Measurements from ENCODE around the gene SLC12A8. TPM values are rescaled to one million over a fixed set of nuclear protein-coding genes. Genes with fewer than 3 reads are reported as not detected.
A peak's percentile ranks its signal among the peaks of the same experiment; 100 is the strongest.

The SLC12A8 gene
- total RNA-seq, 1 experiment from 2014 or later = 13.0 TPM

- BruUV-seq (replicated peaks) = no TSS peak
- Mint-ChIP-seq H3K27me3 (ENCODE audit: insufficient read depth, unreplicated experiment) (no peaks in the 10 kb centered on the region), H3K4me1 (ENCODE audit: insufficient read depth, unreplicated experiment) (no peaks in the 10 kb centered on the region), H3K36me3 (ENCODE audit: insufficient read depth, unreplicated experiment) (peaks cover 6% of the 10 kb centered on the region), H3K4me3 (ENCODE audit: unreplicated experiment) (no peak overlapping the region), H3K9me3 (ENCODE audit: unreplicated experiment) (no peaks in the 10 kb centered on the region), H3K27ac (ENCODE audit: low read depth, unreplicated experiment) (no peak overlapping the region)
- intact Hi-C loops (cut with micrococcal nuclease) = loop anchor here (5.0 to 10.0 kb wide), 2 partner anchors 226 to 432 kb away; no protein-coding TSS in a partner anchor
- ChIA-PET POLR2A (no interaction called here), CTCF (no interaction called here)
- TF ChIP-seq CTCF (IDR thresholded peaks at IDR 0.05; ENCODE audit: unreplicated experiment) = no peak
- no peak for DNase-seq (ENCODE audit: unreplicated experiment)
Observed at GRCh38 chr3:125152951-125153350, 59.6 kb downstream of the SLC12A8 start.

- BruUV-seq (replicated peaks) = no TSS peak
- TF ChIP-seq CTCF (IDR thresholded peaks at IDR 0.05; ENCODE audit: unreplicated experiment) = no peak
- peaks cover 6% of the 10 kb centered on the region for H3K36me3 Mint-ChIP-seq (ENCODE audit: insufficient read depth, unreplicated experiment)
- no peaks in the 10 kb centered on the region for H3K9me3 Mint-ChIP-seq (ENCODE audit: unreplicated experiment)
- H3K4me3 Mint-ChIP-seq (ENCODE audit: unreplicated experiment) = no peak overlapping the region
- CTCF ChIA-PET = interaction anchor here (0.5 kb wide), 1 partner anchor 25 kb away, joined by 3 read pairs; no protein-coding TSS in a partner anchor
- no peak for DNase-seq (ENCODE audit: unreplicated experiment)
- H3K4me1 Mint-ChIP-seq (ENCODE audit: insufficient read depth, unreplicated experiment) = no peaks in the 10 kb centered on the region
- intact Hi-C loops (cut with micrococcal nuclease) = loop anchor here (2.0 to 10.0 kb wide), 3 partner anchors 223 to 433 kb away; partner anchors contain the start of gene ZNF148
- H3K27ac Mint-ChIP-seq (ENCODE audit: low read depth, unreplicated experiment) = no peak overlapping the region
- POLR2A ChIA-PET = no interaction called here
- H3K27me3 Mint-ChIP-seq (ENCODE audit: insufficient read depth, unreplicated experiment) = no peaks in the 10 kb centered on the region
Observed at GRCh38 chr3:125151916-125152315, 60.6 kb downstream of the SLC12A8 start.

GRCh38 chr3:125151442-125151817, 61.1 kb downstream of the SLC12A8 start:
- POLR2A ChIA-PET = no interaction called here
- CTCF ChIA-PET = interaction anchor here (0.5 to 0.7 kb wide), 3 partner anchors 13 to 424 kb away, joined by 3 to 4 read pairs (median 3); no protein-coding TSS in a partner anchor
- Mint-ChIP-seq H3K36me3 (ENCODE audit: insufficient read depth, unreplicated experiment) (peaks cover 6% of the 10 kb centered on the region), H3K27me3 (ENCODE audit: insufficient read depth, unreplicated experiment) (no peaks in the 10 kb centered on the region), H3K4me1 (ENCODE audit: insufficient read depth, unreplicated experiment) (no peaks in the 10 kb centered on the region), H3K4me3 (ENCODE audit: unreplicated experiment) (no peak overlapping the region), H3K27ac (ENCODE audit: low read depth, unreplicated experiment) (no peak overlapping the region), H3K9me3 (ENCODE audit: unreplicated experiment) (no peaks in the 10 kb centered on the region)
- BruUV-seq (replicated peaks) = no TSS peak
- intact Hi-C loops (cut with micrococcal nuclease) = loop anchor here (2.0 to 10.0 kb wide), 3 partner anchors 223 to 433 kb away; partner anchors contain the start of gene ZNF148
- TF ChIP-seq CTCF (IDR thresholded peaks at IDR 0.05; ENCODE audit: unreplicated experiment) = no peak
- DNase-seq (ENCODE audit: unreplicated experiment) = no peak

GRCh38 chr3:125150525-125151441, 61.8 kb downstream of the SLC12A8 start:
- H3K27ac Mint-ChIP-seq (ENCODE audit: low read depth, unreplicated experiment) = no peak overlapping the region
- no peak overlapping the region for H3K4me3 Mint-ChIP-seq (ENCODE audit: unreplicated experiment)
- no TSS peak for BruUV-seq (replicated peaks)
- intact Hi-C loops (cut with micrococcal nuclease) = loop anchor here (1.0 to 10.0 kb wide), 5 partner anchors 155 to 434 kb away; partner anchors contain the start of gene ZNF148
- ChIA-PET POLR2A (no interaction called here), CTCF (interaction anchor here (0.6 to 1.5 kb wide), 9 partner anchors 11 to 423 kb away, joined by 3 to 4 read pairs (median 4); no protein-coding TSS in a partner anchor)
- H3K9me3 Mint-ChIP-seq (ENCODE audit: unreplicated experiment) = no peaks in the 10 kb centered on the region
- no peaks in the 10 kb centered on the region for H3K4me1 Mint-ChIP-seq (ENCODE audit: insufficient read depth, unreplicated experiment)
- peak; percentile 55 for TF ChIP-seq CTCF (IDR thresholded peaks at IDR 0.05; ENCODE audit: unreplicated experiment)
- no peaks in the 10 kb centered on the region for H3K27me3 Mint-ChIP-seq (ENCODE audit: insufficient read depth, unreplicated experiment)
- peaks cover 6% of the 10 kb centered on the region for H3K36me3 Mint-ChIP-seq (ENCODE audit: insufficient read depth, unreplicated experiment)
- DNase-seq (ENCODE audit: unreplicated experiment) = peak; percentile 81
